Hepatocyte (in vitro differentiated cells): ENCODE measurements around the gene SCP2. TPM values are rescaled to one million over a fixed set of nuclear protein-coding genes. Genes with fewer than 3 reads are reported as not detected.

Source experiments
- DNase-seq: peaks from one replicate; pipeline ENCODE4 v3.0.0-alpha.2; 2016; ENCODE audit warnings: low spot score
- H2AFZ ChIP-seq: fragments of 200-600 bp; sonication (generic); 2 replicates; pipeline ENCODE4 v1.6.0; 2016; ENCODE audit warnings: antibody characterized with exemption, mild to moderate bottlenecking
- H3K27ac ChIP-seq: fragments of 200-600 bp; sonication (generic); 2 replicates; pipeline ENCODE4 v1.5.1; 2016; ENCODE audit warnings: mild to moderate bottlenecking
- H3K27me3 ChIP-seq: fragments of 200-600 bp; sonication (generic); 2 replicates; pipeline ENCODE4 v1.6.1; 2016
- H3K36me3 ChIP-seq: fragments of 200-600 bp; sonication (generic); replicated peaks from 2 replicates; pipeline ENCODE4 v1.5.1; 2016; ENCODE audit warnings: low read depth; ENCODE audit not compliant: insufficient read depth
- H3K4me1 ChIP-seq: fragments of 200-600 bp; sonication (generic); 2 replicates; pipeline ENCODE4 v1.5.1; 2016; ENCODE audit warnings: mild to moderate bottlenecking, moderate library complexity; ENCODE audit not compliant: insufficient read depth
- H3K4me2 ChIP-seq: fragments of 200-600 bp; sonication (generic); 2 replicates; pipeline ENCODE4 v1.6.0; 2016
- H3K4me3 ChIP-seq: fragments of 200-600 bp; sonication (generic); 2 replicates; pipeline ENCODE4 v1.5.1; 2016; ENCODE audit warnings: mild to moderate bottlenecking
- H3K79me2 ChIP-seq: fragments of 200-600 bp; sonication (generic); 2 replicates; pipeline ENCODE4 v1.6.0; 2017; ENCODE audit warnings: mild to moderate bottlenecking
- H3K9me2 ChIP-seq: fragments of 200-600 bp; sonication (generic); replicated peaks from 2 replicates; pipeline ENCODE4 v1.6.0; 2017; ENCODE audit warnings: mild to moderate bottlenecking; ENCODE audit not compliant: insufficient read depth
- H3K9me3 ChIP-seq: fragments of 200-600 bp; sonication (generic); 2 replicates; pipeline ENCODE4 v1.5.1; 2016; ENCODE audit warnings: low read depth, mild to moderate bottlenecking
- H4K20me1 ChIP-seq: fragments of 200-600 bp; sonication (generic); 2 replicates; pipeline ENCODE4 v1.6.0; 2016; ENCODE audit warnings: mild to moderate bottlenecking; ENCODE audit not compliant: insufficient read depth, poor library complexity, severe bottlenecking
- EZH2 ChIP-seq: fragments of 200-600 bp; sonication (generic); IDR thresholded peaks from 2 replicates; pipeline ENCODE4 v1.6.1; 2016; ENCODE audit warnings: antibody characterized with exemption, mild to moderate bottlenecking, borderline replicate concordance
- EZH2phosphoT487 ChIP-seq: fragments of 200-600 bp; sonication (generic); IDR thresholded peaks from one replicate; pipeline ENCODE4 v1.6.1; 2018; ENCODE audit warnings: antibody characterized with exemption, mild to moderate bottlenecking, low read depth, moderate library complexity; ENCODE audit not compliant: unreplicated experiment, severe bottlenecking
- whole genome bisulfite sequencing: methylation state at CpG from one replicate; pipeline ENCODE4 v1.1.6; 2016; ENCODE audit warnings: low lambda C conversion rate; ENCODE audit errors: missing lambda C conversion rate; 5-methylcytosine and 5-hydroxymethylcytosine counted together
- polyA plus RNA-seq: library from polyadenylated mRNA; unstranded; fragments of >200 nt; fragmentation: Nextera tagmentation; extraction: Ambion mirVana; gene quantifications from 2 replicates; pipeline ENCODE4 v1.2.1, GENCODE V29; 2016
- total RNA-seq: library from RNA; depleted of rRNA; stranded (reverse); fragments of >200 nt; gene quantifications from 2 replicates; pipeline ENCODE4 v1.2.3, GENCODE V29; 2014
- TF ChIP-seq, protein P1 (sequence below): fragments of 200-600 bp; sonication (generic); IDR thresholded peaks from 2 replicates; pipeline ENCODE4 v1.5.1; 2016; ENCODE audit warnings: antibody characterized with exemption, mild to moderate bottlenecking; ENCODE audit not compliant: poor library complexity

SCP2 gene
- total and polyA plus RNA-seq, 2 experiments from 2014 or later: 201 to 310 TPM

DNA sequence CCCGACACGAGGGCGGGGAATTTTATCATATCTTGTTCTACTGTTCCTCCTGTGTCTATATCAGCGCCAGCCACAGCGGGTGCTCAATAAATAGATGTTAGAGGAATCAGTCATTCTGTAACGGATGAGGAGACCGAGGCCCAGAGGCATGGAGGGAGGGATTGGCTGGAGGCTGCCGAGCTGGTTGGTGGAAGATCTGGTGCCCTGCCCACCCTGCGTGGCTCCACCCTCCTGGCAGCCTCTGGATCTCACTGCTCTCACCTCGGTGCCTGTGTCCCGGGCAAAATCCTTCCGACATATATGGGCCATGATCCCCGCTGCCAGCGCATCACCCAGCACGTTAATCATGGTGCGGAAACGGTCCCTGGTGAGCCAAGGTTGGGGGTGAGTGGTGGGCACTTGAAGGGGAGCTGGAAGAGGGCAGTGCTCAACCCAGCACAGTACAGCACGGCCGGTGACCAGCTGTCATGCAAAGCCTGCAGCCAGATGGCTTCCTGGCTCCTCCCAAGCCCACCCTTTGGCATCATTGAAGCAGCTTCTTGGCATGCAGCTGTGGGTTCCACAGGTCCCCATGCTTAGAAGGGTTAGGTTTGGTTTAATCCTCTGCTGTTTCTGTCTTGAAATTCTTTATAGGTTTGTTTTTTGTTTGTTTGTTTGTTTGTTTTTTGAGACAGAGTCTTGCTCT lies 161.7 kb downstream of the SCP2 start:
- H3K4me1 ChIP-seq: peaks cover 10% of the 10 kb centered on the region
- H3K4me3 ChIP-seq: no peak overlapping the region
- 94% methylated on average over 19 of the region's 19 CpGs for WGBS
- DNase-seq: no peak
- peak overlapping the region; percentile 14 for H3K27ac ChIP-seq
- no peak overlapping the region for H3K4me2 ChIP-seq
- TF ChIP-seq EZH2 (no peak), EZH2phosphoT487 (no peak)
- H3K36me3 ChIP-seq: no peaks in the 10 kb centered on the region
- no peak overlapping the region for H2AFZ ChIP-seq
- H3K9me3 ChIP-seq: no peaks in the 10 kb centered on the region
- no peaks in the 10 kb centered on the region for H3K79me2 ChIP-seq
- no peaks in the 10 kb centered on the region for H3K9me2 ChIP-seq
- H4K20me1 ChIP-seq: no peaks in the 10 kb centered on the region
- H3K27me3 ChIP-seq: no peaks in the 10 kb centered on the region

DNA sequence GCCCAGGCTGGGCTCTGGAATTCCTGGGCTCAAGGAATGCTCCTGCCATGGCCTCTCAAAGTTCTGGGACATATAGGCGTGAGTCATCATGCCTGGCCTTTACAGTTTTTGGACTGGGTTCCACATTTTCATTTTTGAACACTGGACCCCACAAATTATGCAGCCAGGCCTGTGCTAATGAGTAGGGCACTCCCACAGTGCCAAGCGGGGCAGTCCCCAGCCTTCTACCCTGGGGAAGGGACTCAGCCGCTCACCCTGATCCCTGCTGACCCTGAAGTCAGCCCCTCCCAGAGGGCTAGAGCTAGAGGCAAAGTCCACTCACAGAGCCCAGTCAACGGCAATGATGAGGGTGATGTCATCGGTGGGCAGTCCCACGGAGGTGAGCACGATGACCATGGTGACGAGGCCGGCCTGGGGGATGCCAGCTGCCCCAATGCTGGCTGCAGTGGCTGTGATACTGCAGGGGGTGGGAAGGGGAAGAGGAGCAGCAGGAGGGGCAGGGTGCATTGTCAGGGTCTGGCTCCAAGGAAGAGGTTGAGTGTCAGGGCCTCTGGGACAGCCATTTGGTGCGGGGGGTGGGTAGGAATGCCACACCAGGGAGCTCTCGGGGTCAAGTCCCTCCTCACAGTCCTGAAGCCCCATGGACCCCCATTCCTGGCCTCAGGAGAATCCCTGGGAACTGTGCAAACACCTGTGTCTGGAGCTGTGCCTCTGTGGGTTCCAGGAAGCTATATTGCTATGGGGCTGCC lies 162.6 kb downstream of the SCP2 start:
- Histone ChIP-seq H3K9me3 (no peaks in the 10 kb centered on the region), H3K36me3 (no peaks in the 10 kb centered on the region), H3K9me2 (no peaks in the 10 kb centered on the region), H3K27me3 (no peaks in the 10 kb centered on the region), H3K4me3 (no peak overlapping the region), H3K4me1 (peaks cover 10% of the 10 kb centered on the region), H4K20me1 (no peaks in the 10 kb centered on the region), H3K4me2 (no peak overlapping the region), H3K27ac (peak overlapping the region; percentile 53), H2AFZ (no peak overlapping the region), H3K79me2 (no peaks in the 10 kb centered on the region)
- peak; percentile 82 for DNase-seq
- no peak for TF ChIP-seq EZH2
- no peak for TF ChIP-seq EZH2phosphoT487
- TF ChIP-seq, protein P1, sequence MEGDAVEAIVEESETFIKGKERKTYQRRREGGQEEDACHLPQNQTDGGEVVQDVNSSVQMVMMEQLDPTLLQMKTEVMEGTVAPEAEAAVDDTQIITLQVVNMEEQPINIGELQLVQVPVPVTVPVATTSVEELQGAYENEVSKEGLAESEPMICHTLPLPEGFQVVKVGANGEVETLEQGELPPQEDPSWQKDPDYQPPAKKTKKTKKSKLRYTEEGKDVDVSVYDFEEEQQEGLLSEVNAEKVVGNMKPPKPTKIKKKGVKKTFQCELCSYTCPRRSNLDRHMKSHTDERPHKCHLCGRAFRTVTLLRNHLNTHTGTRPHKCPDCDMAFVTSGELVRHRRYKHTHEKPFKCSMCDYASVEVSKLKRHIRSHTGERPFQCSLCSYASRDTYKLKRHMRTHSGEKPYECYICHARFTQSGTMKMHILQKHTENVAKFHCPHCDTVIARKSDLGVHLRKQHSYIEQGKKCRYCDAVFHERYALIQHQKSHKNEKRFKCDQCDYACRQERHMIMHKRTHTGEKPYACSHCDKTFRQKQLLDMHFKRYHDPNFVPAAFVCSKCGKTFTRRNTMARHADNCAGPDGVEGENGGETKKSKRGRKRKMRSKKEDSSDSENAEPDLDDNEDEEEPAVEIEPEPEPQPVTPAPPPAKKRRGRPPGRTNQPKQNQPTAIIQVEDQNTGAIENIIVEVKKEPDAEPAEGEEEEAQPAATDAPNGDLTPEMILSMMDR: no peak
- 78% methylated on average over 11 of the region's 11 CpGs for WGBS

DNA sequence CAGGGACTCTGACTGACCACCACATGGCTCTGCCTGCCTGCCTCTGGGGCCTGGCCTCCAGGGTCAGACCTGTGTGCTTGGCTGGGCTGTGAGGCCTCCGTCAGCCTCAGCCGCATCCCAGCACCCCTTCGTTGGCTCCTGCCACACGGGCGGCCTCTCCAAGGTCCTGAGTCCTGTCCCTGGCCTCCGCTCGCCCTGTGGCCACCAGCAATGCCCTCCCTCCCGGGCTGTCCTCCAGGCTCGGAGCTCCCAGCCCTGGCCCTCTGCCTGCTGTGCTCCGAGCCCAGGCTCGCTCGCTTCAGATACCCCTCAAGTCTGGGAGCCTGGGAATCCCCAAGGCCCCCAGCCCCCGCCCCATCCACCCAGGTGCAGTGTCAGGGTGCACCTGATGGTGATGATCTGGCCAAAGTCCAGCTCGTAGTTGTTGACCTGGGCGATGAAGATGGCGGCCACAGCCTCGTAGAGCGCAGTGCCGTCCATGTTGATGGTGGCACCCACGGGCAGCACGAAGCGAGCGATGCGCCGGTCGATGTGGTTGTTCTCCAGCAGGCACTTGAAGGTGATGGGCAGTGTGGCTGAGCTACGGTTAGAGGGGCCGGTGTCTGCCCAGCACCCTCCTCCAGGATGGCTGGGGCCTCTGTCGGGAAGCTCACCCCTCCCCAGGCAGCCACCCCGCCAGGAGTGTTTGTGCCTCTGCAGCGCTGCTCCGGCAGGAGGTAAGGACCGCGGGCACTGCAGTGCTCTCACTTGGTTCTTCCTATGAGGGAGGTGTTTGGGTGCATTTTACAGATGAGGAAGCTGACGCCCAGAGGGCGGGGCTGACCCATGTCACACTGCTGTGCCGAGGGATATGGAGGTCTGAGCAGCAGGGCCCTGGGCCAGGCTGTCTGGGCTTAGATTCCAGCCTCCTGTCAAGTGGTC lies 163.4 kb downstream of the SCP2 start:
- TF ChIP-seq EZH2: no peak
- TF ChIP-seq, protein P1: no peak
- no peak for TF ChIP-seq EZH2phosphoT487
- peak overlapping the region; percentile 53 for H3K27ac ChIP-seq
- no peaks in the 10 kb centered on the region for H3K9me3 ChIP-seq
- H3K4me2 ChIP-seq: no peak overlapping the region
- WGBS: 91% methylated on average over 37 of the region's 37 CpGs
- H3K4me3 ChIP-seq: no peak overlapping the region
- no peaks in the 10 kb centered on the region for H3K9me2 ChIP-seq
- H3K4me1 ChIP-seq: peaks cover 10% of the 10 kb centered on the region
- DNase-seq: no peak
- no peaks in the 10 kb centered on the region for H3K79me2 ChIP-seq
- no peaks in the 10 kb centered on the region for H3K36me3 ChIP-seq
- H4K20me1 ChIP-seq: no peaks in the 10 kb centered on the region
- no peak overlapping the region for H2AFZ ChIP-seq
- H3K27me3 ChIP-seq: no peaks in the 10 kb centered on the region
